NCI-H2107 treated with DMSO at 0.1 percent for 48 hours (cell line): Measurements from ENCODE around the gene COCH.
"Not testable (repeated sequence)": the region's sequence is repeated elsewhere in the genome, so short reads cannot be mapped to it uniquely, and the experiment has no call there.

Experiments used
- DNase-seq: peaks from one replicate; lab custom pipeline; 2025; ENCODE audit not compliant: unreplicated experiment; lab: John Stamatoyannopoulos, UW

COCH gene

GRCh38 chr14:30921305-30921704, 46.9 kb downstream of the COCH start:
- DNase-seq = no peak

GRCh38 chr14:30921788-30922187, 47.4 kb downstream of the COCH start:
- no peak for DNase-seq

GRCh38 chr14:30925254-30925653, 50.9 kb downstream of the COCH start:
- no peak for DNase-seq

GRCh38 chr14:30928462-30928861, 54.1 kb downstream of the COCH start:
- no peak for DNase-seq

GRCh38 chr14:30933937-30934336, 59.6 kb downstream of the COCH start:
- not testable (repeated sequence) for DNase-seq

GRCh38 chr14:30935445-30935844, 61.1 kb downstream of the COCH start:
- DNase-seq = no peak

GRCh38 chr14:30938617-30939016, 64.3 kb downstream of the COCH start:
- no peak for DNase-seq
